ENCODE measurements around the gene CPXM1.
"Not testable (repeated sequence)": the region's sequence is repeated elsewhere in the genome, so short reads cannot be mapped to it uniquely, and the experiment has no call there.

The CPXM1 gene

DNA sequence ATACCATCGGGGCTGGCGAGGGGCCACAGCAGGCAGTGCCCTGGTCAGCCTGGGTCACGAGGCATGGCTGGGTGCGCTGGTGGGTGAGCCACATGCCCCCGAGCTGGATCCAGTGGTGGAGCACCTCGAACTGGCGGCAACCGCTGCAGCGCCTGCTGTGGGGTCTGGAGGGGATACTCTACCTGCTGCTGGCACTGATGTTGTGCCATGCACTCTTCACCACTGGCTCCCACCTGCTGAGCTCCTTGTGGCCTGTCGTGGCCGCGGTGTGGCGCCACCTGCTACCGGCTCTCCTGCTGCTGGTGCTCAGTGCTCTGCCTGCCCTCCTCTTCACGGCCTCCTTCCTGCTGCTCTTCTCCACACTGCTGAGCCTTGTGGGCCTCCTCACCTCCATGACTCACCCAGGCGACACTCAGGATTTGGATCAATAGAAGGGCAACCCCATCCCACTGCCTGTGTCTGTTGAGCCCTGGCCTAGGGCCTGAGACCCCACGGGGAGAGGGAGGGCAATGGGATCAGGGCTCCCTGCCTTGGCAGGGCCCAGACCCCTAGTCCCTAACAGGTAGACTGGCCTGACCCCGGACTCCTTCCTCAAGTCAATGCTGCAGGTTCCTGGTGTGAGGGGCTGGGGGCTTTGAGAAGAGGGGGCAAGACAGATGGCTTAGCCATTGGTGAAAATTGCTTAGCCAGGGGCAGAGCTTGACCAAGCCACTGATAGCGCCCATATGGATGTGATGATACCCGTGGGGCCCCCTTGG lies 16.3 kb upstream of the CPXM1 start:
- H3K9me3 Mint-ChIP-seq, result no peaks in the 10 kb centered on the region
- no peak overlapping the region for H3K4me3 Mint-ChIP-seq
- H3K27ac Mint-ChIP-seq, result no peak overlapping the region
- peak; percentile 65 for ATAC-seq (replicated peaks)
- peaks cover 19 to 48% of the 10 kb centered on the region in 2 donors for H3K27me3 Mint-ChIP-seq
- DNase-seq, result no peak
- H3K4me1 Mint-ChIP-seq (ENCODE audit: low read depth in 2 of 2), result peaks cover 8 to 14% of the 10 kb centered on the region in 2 donors
- peaks cover 5% of the 10 kb centered on the region for H3K36me3 Mint-ChIP-seq (ENCODE audit: insufficient read depth)

DNA sequence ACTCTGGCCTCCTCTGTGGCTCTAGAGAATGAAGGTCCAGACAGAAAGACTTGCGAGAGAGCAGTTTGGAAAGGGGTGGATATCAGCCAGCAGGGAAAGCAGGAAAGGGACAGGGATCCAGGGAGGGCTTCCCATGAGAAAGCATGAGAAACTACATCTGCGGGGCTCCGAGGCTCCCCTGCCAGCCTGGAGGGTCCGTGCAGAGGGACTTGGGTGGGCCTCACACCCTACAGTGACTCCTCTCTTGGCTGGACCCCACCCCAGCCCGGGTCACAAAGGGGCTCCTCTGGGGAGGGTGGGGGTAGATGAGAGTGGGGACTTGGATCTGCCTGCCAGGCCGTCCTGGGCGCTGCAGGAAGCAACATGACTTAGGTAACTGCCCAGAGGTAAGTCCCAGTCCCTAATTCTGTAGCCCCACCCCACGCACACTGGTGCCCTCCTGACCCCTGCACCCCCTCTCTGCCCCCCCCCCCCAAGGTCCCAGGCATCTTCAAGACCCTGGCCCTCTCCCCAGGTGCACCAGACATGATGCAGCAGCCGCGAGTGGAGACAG lies 15.7 kb upstream of the CPXM1 start, which contains the start of gene TMEM239:
Gene TMEM239, plus strand, starts transcription at position 335 of the 553 bp plus-strand sequence. Its CDS starts 191 bp downstream, at position 526.
- no peaks in the 10 kb centered on the region for H3K9me3 Mint-ChIP-seq
- peaks cover 4 to 10% of the 10 kb centered on the region in 2 donors for H3K4me1 Mint-ChIP-seq (ENCODE audit: low read depth in 2 of 2)
- no peak for ATAC-seq (replicated peaks)
- H3K27me3 Mint-ChIP-seq, result peaks cover 23 to 51% of the 10 kb centered on the region in 2 donors
- no peak within 1 kb of the TSS for H3K4me3 Mint-ChIP-seq
- H3K36me3 Mint-ChIP-seq (ENCODE audit: insufficient read depth), result peaks cover 5% of the 10 kb centered on the region
- no peak within 1 kb of the TSS for H3K27ac Mint-ChIP-seq
- no peak for DNase-seq

DNA sequence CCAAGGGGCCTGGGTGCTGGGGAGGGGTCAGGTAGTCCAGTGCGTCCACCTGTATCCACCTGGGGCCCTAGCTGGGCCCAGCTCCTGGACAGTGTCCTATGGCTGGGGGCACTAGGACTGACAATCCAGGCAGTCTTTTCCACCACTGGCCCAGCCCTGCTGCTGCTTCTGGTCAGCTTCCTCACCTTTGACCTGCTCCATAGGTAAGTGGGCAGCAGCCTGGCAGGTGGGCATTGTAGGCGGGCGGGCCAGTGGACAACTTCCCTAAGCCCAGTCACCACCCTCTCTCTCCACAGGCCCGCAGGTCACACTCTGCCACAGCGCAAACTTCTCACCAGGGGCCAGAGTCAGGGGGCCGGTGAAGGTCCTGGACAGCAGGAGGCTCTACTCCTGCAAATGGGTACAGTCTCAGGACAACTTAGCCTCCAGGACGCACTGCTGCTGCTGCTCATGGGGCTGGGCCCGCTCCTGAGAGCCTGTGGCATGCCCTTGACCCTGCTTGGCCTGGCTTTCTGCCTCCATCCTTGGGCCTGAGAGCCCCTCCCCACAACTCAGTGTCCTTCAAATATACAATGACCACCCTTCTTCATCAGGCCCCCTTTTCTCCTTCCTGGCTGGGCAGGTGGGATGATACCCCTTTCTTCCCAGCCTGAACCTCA lies 14.9 kb upstream of the CPXM1 start:
- DNase-seq (no peak), ATAC-seq (replicated peaks) (no peak)
- H3K4me3 Mint-ChIP-seq, result no peak overlapping the region
- H3K36me3 Mint-ChIP-seq (ENCODE audit: insufficient read depth), result peaks cover 5% of the 10 kb centered on the region
- peaks cover 28 to 53% of the 10 kb centered on the region in 2 donors for H3K27me3 Mint-ChIP-seq
- H3K9me3 Mint-ChIP-seq, result no peaks in the 10 kb centered on the region
- no peak overlapping the region for H3K27ac Mint-ChIP-seq
- peaks cover 4 to 7% of the 10 kb centered on the region in 2 donors for H3K4me1 Mint-ChIP-seq (ENCODE audit: low read depth in 2 of 2)

DNA sequence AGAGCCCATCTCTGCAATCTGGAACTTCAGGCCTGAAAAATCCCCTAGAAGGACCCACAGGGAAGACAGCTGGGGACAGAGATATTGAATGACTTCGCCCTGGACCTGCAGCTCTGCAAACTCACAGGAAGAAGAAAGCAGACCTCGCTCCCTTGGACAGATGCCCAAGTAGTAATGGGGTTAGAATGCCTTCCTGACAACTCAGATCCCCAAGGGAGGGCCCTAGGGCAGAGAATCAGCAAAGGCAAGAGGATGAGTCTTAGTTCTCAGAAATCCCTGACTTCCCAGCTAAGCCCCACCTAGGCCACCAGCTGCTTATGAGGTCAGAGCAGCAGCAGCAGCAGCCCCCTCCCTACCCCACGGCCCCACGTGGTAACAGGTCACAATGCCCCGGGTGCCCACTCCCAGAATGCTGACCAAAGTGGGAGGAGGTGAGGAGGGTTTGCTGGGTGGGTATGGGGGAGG lies 14.2 kb upstream of the CPXM1 start, which contains the start of gene C20orf141:
Gene C20orf141, plus strand, starts transcription at position 401 of the 465 bp plus-strand sequence. CDS start 198 bp downstream, outside the sequence.
- DNase-seq (no peak), ATAC-seq (replicated peaks) (no peak)
- Mint-ChIP-seq H3K36me3 (ENCODE audit: insufficient read depth) (peaks cover 5% of the 10 kb centered on the region), H3K27ac (no peak within 1 kb of the TSS), H3K4me3 (no peak within 1 kb of the TSS), H3K9me3 (no peaks in the 10 kb centered on the region), H3K27me3 (peaks cover 28 to 46% of the 10 kb centered on the region in 2 donors), H3K4me1 (ENCODE audit: low read depth in 2 of 2) (peaks cover 4 to 7% of the 10 kb centered on the region in 2 donors)

DNA sequence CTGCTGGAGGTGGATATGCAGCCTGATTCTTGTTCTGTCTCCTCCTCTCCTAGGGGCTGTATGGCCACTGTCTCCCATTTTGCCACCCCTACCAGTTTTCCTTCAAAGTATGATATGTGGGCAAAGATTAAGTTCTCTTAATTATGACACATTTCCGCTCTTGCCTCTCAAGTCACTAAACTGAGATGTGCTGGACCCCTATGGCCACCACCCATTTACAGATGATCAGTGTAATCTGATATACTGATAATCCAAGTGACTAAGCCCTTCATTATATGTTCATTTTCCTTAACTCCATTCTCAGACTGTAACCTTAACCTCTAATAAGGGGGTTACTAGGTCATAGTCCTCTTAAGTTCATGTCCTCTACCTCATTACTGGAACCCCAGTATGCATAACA lies 13.6 kb upstream of the CPXM1 start:
- no peak overlapping the region for H3K4me3 Mint-ChIP-seq
- no peak for ATAC-seq (replicated peaks)
- H3K27ac Mint-ChIP-seq, result no peak overlapping the region
- peaks cover 31 to 50% of the 10 kb centered on the region in 2 donors for H3K27me3 Mint-ChIP-seq
- peaks cover 5% of the 10 kb centered on the region for H3K36me3 Mint-ChIP-seq (ENCODE audit: insufficient read depth)
- no peaks in the 10 kb centered on the region for H3K9me3 Mint-ChIP-seq
- peaks cover 6 to 7% of the 10 kb centered on the region in 2 donors for H3K4me1 Mint-ChIP-seq (ENCODE audit: low read depth in 2 of 2)
- DNase-seq, result no peak

DNA sequence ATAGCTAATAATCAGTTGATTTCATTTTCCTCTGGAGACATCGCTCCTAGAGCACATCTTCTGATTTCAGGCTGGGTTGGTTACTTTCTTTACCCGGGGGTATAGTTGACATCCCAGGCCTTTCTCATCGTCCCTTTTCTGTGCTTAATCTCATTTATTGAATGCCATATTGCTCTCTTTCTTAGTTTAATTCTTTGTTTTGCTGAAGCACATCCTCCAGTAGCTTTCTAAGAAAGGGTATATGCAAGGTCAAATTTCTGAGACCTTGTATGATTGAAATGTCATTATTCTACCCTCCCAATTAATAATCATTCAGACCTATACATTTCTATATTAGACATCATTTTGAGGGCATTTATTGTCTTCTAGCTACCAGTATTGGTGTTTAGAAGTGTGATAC lies 11.8 kb upstream of the CPXM1 start:
- ATAC-seq (replicated peaks), result no peak

DNA sequence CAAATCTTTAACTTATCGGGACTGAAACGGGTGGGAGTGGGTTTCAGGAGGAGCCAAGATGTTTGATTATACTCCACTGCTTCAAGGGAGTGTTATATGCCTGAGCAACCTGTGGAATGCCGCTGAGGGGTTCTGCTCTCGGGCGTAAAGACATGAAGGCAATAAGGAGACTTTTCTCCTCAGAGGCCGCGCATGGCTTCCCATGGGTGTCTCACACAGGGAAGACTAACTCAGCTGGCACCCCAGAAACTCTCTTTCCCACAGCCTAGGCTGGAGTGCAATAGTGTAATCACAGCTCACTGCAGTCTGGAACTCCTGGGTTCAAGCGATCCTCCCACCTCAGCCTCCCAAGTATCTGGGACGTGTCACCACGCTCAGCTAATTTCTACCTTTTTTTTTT lies 9.3 kb upstream of the CPXM1 start:
- H3K27me3 Mint-ChIP-seq, result peaks cover 62 to 83% of the 10 kb centered on the region in 2 donors
- ATAC-seq (replicated peaks) (no peak), DNase-seq (no peak)
- H3K4me1 Mint-ChIP-seq (ENCODE audit: low read depth in 2 of 2), result peaks cover 4 to 8% of the 10 kb centered on the region in 2 donors
- no peak overlapping the region for H3K27ac Mint-ChIP-seq
- H3K4me3 Mint-ChIP-seq, result no peak overlapping the region
- no peaks in the 10 kb centered on the region for H3K9me3 Mint-ChIP-seq
- peaks cover 2% of the 10 kb centered on the region for H3K36me3 Mint-ChIP-seq (ENCODE audit: insufficient read depth)

More for the DNA sequence above, 11.8 kb upstream of the CPXM1 start:
- H3K4me1 Mint-ChIP-seq (ENCODE audit: low read depth in 2 of 2), result peaks cover 4 to 5% of the 10 kb centered on the region in 2 donors
- peaks cover 3% of the 10 kb centered on the region for H3K36me3 Mint-ChIP-seq (ENCODE audit: insufficient read depth)
- H3K27ac Mint-ChIP-seq, result no peak overlapping the region
- H3K4me3 Mint-ChIP-seq, result no peak overlapping the region
- peaks cover 44 to 68% of the 10 kb centered on the region in 2 donors for H3K27me3 Mint-ChIP-seq
- H3K9me3 Mint-ChIP-seq, result no peaks in the 10 kb centered on the region
- no peak for DNase-seq

DNA sequence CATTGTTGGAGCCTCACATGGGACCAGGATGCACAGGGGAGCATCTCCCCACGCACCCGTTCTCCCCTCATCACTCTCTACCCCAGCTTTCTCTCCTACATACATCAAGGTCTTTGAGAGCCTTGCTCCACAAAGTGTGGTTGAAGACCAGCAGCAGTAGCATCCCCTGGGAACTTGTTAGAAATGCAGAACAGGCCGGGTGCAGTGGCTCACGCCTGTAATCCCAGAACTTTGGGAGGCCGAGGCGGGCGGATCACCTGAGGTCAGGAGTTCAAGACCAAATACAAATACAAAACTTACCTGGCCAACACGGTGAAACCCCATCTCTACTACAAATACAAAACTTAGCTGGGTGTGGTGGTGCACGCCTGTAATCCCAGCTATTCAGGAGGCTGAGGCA lies 7.5 kb upstream of the CPXM1 start:
- DNase-seq; H3K36me3 Mint-ChIP-seq (ENCODE audit: insufficient read depth); ATAC-seq (replicated peaks); H3K4me1 Mint-ChIP-seq (ENCODE audit: low read depth in 2 of 2); H3K27ac Mint-ChIP-seq; H3K9me3 Mint-ChIP-seq; H3K4me3 Mint-ChIP-seq: not testable (repeated sequence)
- peaks cover 67 to 88% of the 10 kb centered on the region in 2 donors for H3K27me3 Mint-ChIP-seq

DNA sequence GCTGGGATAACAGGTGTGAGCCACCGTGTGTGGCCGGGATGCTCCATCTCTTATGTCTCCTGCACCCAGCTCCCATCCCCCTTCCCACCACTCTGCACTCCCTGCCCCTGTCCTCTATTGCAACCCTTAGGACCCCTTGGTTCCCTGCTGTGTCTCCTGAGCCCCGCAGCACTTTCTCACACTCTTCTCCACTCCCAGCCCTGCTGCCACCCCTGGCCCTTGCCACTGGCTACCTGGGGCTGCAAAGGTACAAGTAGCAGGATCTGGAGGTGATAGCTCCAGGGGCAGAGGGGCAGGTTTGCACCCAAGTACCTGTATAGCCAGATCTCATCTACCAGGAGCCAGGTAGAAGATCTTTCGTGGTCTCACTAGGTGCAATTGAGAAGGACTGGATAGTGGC lies 6.6 kb upstream of the CPXM1 start:
- ATAC-seq (replicated peaks), result no peak
- H3K4me3 Mint-ChIP-seq, result no peak overlapping the region
- H3K27me3 Mint-ChIP-seq, result peaks cover 67 to 88% of the 10 kb centered on the region in 2 donors
- peaks cover 2% of the 10 kb centered on the region for H3K36me3 Mint-ChIP-seq (ENCODE audit: insufficient read depth)
- H3K9me3 Mint-ChIP-seq, result no peaks in the 10 kb centered on the region
- no peak for DNase-seq
- no peak overlapping the region for H3K27ac Mint-ChIP-seq
- H3K4me1 Mint-ChIP-seq (ENCODE audit: low read depth in 2 of 2), result peaks cover 4 to 8% of the 10 kb centered on the region in 2 donors

DNA sequence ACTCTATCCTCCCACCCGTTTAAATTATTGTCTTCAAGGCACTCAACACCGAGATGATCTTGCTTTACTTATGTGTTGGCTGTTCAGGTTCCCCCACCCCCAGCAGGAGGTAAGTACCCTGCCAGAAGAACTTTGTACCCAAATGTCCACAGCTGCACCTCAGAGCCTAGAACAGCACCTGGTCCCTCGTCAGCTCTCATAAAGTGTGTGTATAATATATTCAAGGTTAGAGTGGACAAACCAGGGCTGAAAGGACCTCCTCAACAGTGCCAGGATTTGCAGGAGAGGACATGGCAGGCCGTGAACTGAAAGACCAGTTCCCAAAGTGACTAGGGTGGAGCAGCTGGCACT lies 5.9 kb upstream of the CPXM1 start:
- peaks cover 66 to 91% of the 10 kb centered on the region in 2 donors for H3K27me3 Mint-ChIP-seq
- peaks cover 2% of the 10 kb centered on the region for H3K36me3 Mint-ChIP-seq (ENCODE audit: insufficient read depth)
- DNase-seq (no peak), ATAC-seq (replicated peaks) (no peak)
- no peaks in the 10 kb centered on the region for H3K9me3 Mint-ChIP-seq
- peaks cover 6 to 11% of the 10 kb centered on the region in 2 donors for H3K4me1 Mint-ChIP-seq (ENCODE audit: low read depth in 2 of 2)
- H3K4me3 Mint-ChIP-seq, result no peak overlapping the region
- no peak overlapping the region for H3K27ac Mint-ChIP-seq

DNA sequence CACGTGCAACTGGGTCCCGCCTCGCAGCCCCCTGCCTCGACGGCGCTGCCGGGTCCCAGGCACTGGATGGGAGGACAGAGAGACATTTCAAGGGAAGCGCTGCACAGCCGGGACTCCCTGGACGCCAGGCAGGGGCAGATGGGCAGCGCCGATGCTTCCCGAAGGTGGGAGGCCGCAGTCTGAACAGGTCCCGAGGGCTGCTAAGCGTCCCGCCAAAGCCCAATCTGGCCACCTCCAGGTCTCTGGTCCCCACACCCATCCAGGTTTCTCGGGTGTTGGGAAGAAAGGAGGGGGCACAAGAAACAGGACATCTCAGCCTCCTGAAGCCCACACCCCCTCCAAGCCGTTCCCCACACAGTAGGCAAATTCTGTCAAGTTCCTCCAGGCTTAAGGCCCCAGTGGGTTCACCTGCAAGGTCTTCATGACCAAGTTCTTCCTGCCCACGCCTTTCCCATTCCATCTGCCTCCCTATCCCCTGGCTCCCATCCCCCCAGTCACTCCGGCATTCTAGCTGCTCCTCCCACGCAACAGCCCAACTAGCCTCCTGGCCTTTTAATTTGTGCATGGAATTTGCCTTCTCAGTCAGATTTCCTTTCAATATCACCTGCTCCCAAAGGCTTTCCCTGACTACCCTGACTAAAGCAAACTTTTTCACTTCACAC lies 5.4 kb upstream of the CPXM1 start:
- Mint-ChIP-seq H3K4me1 (ENCODE audit: low read depth in 2 of 2) (peaks cover 11 to 16% of the 10 kb centered on the region in 2 donors), H3K27me3 (peaks cover 66 to 92% of the 10 kb centered on the region in 2 donors), H3K4me3 (no peak overlapping the region), H3K36me3 (ENCODE audit: insufficient read depth) (peaks cover 2% of the 10 kb centered on the region), H3K9me3 (no peaks in the 10 kb centered on the region), H3K27ac (no peak overlapping the region)
- no peak for ATAC-seq (replicated peaks)
- DNase-seq, result no peak

DNA sequence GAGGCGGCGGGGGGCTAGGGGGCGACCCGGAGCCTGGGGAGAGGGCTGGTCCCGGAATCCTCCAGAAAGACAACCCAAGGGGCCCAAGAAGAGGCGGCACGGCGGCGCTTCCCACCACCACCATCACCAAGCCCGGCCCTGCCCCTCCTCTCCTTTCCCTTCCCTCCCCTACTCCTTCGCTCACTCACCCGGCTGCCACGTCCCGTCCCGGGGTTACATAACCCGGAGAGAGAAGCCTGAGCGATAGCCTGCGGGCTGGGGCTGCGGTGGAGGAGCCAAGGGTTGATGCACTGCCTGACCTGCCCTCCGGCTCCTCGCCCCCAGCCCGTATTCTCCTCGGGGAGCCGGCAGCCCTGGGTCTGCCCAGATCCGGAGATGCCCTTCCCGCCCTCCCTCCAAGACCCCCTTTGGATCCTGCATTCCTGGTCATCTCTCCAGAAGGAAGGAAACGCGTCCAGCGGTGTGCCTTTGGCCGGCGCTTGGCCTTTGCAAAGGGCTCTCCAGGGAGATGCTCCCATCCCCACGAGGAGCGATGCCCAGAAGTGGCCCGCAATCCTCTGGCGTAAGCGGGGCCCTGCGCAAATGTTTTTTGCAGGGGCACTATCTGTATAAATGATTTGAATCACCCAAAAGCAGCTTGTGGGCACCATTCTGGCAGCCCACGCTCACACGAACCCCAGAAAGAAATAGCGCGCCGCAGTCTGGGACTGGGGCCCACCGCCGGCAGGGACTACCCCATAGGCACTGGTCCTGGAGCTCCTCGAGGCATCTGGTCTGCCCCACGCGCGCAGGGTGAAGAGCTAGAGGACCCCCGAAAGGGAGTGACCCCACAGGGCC lies 4.6 kb upstream of the CPXM1 start:
- H3K9me3 Mint-ChIP-seq, result no peaks in the 10 kb centered on the region
- H3K27ac Mint-ChIP-seq, result no peak overlapping the region
- no peak for DNase-seq
- H3K4me1 Mint-ChIP-seq (ENCODE audit: low read depth in 2 of 2), result peaks cover 14 to 21% of the 10 kb centered on the region in 2 donors
- H3K27me3 Mint-ChIP-seq, result peaks cover 69 to 95% of the 10 kb centered on the region in 2 donors
- peaks cover 2% of the 10 kb centered on the region for H3K36me3 Mint-ChIP-seq (ENCODE audit: insufficient read depth)
- H3K4me3 Mint-ChIP-seq, result no peak overlapping the region
- no peak for ATAC-seq (replicated peaks)

Data from effector memory CD8-positive, alpha-beta T cell (primary cell).